PFSK-1 (cell line): ENCODE data around the gene COL23A1.

Experiments
- FOXP2 ChIP-seq: optimal IDR thresholded peaks from 2 replicates; pipeline ENCODE3; 2011; ENCODE audit warnings: borderline replicate concordance, control low read depth, inconsistent platforms; ENCODE audit not compliant: insufficient read depth; ENCODE audit errors: extremely low read length, extremely low read depth
- POLR2AphosphoS5 ChIP-seq: IDR thresholded peaks from 2 replicates; pipeline ENCODE4 v1.6.1; 2012; ENCODE audit warnings: low read depth, mild to moderate bottlenecking, control low read depth, low read length, moderate library complexity
- REST ChIP-seq, 2 experiments: IDR thresholded peaks; 2 replicates each; pipeline versions ENCODE4 v1.6.1 to v1.8.0; 2011 to 2012; ENCODE audit warnings: low read depth in 2 of 2, low read length in 2 of 2, control low read depth in 1 of 2, inconsistent platforms in 1 of 2, mild to moderate bottlenecking in 1 of 2, moderate library complexity in 1 of 2; ENCODE audit not compliant: insufficient read depth in 1 of 2
- SIN3A ChIP-seq: IDR thresholded peaks from 2 replicates; pipeline ENCODE4 v1.6.1; 2012; ENCODE audit warnings: mild to moderate bottlenecking, low read length, moderate library complexity, borderline replicate concordance; ENCODE audit not compliant: insufficient read depth
- TAF1 ChIP-seq: IDR thresholded peaks from 2 replicates; pipeline ENCODE4 v1.6.1; 2012; ENCODE audit warnings: low read length, control low read depth, borderline replicate concordance; ENCODE audit not compliant: insufficient read depth

COL23A1 gene

GRCh38 chr5:178460174-178460573 lies 130.0 kb downstream of the COL23A1 start:
- TF ChIP-seq POLR2AphosphoS5 = no peak
- no peak for TF ChIP-seq REST (IDR thresholded peaks at IDR 0.05; ENCODE audit: insufficient read depth in 1 of 2, low read depth in 2 of 2, low read length in 2 of 2)
- no peak for TF ChIP-seq TAF1

- TF ChIP-seq REST (IDR thresholded peaks at IDR 0.05; ENCODE audit: insufficient read depth in 1 of 2, low read depth in 2 of 2, low read length in 2 of 2) (no peak), SIN3A (no peak), FOXP2 (no peak), TAF1 (no peak), POLR2AphosphoS5 (no peak)
Measured at GRCh38 chr5:178458140-178458539, 132.1 kb downstream of the COL23A1 start.

GRCh38 chr5:178457471-178457870 lies 132.7 kb downstream of the COL23A1 start:
- TF ChIP-seq TAF1 (no peak), FOXP2 (no peak), REST (IDR thresholded peaks at IDR 0.05; ENCODE audit: insufficient read depth in 1 of 2, low read depth in 2 of 2, low read length in 2 of 2) (no peak), POLR2AphosphoS5 (no peak), SIN3A (no peak)

- TF ChIP-seq FOXP2 = no peak
- no peak for TF ChIP-seq REST (IDR thresholded peaks at IDR 0.05; ENCODE audit: insufficient read depth in 1 of 2, low read depth in 2 of 2, low read length in 2 of 2)
- TF ChIP-seq TAF1 = no peak
- no peak for TF ChIP-seq POLR2AphosphoS5
- TF ChIP-seq SIN3A = no peak
Measured at GRCh38 chr5:178455480-178455835, 134.7 kb downstream of the COL23A1 start.

GRCh38 chr5:178454821-178455479 lies 135.2 kb downstream of the COL23A1 start:
- TF ChIP-seq TAF1 = no peak
- no peak for TF ChIP-seq FOXP2
- TF ChIP-seq POLR2AphosphoS5 = no peak
- TF ChIP-seq SIN3A = no peak
- no peak for TF ChIP-seq REST (IDR thresholded peaks at IDR 0.05; ENCODE audit: insufficient read depth in 1 of 2, low read depth in 2 of 2, low read length in 2 of 2)
